ENCODE data around the gene QTRT2.

QTRT2 gene

DNA sequence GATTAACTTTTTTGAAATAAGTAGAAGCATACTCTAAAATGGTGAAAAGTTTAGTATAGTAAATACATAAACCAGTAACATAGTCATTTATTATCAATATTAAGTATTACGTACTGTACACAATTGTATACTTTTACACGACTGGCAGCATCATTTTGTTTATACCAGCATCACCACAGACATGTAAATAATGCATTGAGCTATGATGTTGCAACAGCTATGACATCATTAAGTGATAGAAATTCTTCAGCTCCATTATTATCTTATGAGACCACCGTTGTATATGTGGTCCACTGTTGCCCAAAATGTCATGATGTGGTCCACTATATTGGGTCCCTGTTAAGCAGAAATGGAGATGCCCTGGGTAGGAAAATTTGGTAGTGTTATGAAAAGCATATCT is 71.0 kb downstream of the QTRT2 start:
- no peak for DNase-seq

- no peak for DNase-seq
These were observed 71.7 kb downstream of the QTRT2 start for GRCh38 chr3:114128231-114128630.

GRCh38 chr3:114128826-114129225 is 72.3 kb downstream of the QTRT2 start:
- DNase-seq = no peak

DNA sequence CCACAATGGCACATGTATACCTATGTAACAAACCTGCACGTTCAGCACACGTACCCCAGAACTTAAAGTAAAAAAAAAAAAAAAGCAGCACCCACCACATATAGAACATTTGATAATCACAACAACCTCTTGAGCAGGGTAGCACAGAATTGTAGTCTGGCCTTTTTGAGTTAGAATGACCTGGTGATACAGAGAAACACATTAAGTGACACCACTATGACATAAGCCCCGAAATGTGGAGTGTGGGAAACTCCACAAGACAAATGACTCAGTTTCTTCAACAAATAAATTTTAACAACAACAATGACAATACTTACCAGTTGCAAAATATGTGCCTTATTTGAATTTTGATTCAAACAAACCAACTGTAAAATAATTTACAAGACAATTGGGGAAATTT is 76.0 kb downstream of the QTRT2 start:
- no peak for DNase-seq

DNA sequence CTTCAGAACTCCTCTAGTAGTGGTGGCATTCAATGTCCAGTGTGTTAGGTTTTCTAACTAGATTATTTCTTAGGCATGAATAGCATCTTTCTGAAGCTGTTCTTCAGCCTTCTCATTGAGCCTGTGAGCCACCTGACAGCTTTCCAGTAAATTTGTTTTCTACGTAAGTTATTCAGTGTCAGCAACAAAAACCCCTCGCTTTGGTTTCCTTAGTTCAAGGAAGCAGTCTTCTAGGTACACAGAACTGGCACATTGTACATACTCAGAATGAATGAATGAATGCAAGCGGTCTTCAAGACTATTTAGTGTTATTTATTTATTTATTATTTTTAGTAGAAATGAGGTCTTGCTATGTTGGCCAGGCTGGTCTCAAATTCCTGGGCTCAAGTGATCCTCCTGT is 77.4 kb downstream of the QTRT2 start:
- no peak for DNase-seq

All from retina (tissue), 1 donor.